MCF 10A (cell line): ENCODE measurements around the gene MAP3K8. TPM values are rescaled to one million over a fixed set of nuclear protein-coding genes. Genes with fewer than 3 reads are reported as not detected.
A peak's percentile ranks its signal among the peaks of the same experiment; 100 is the strongest.

ENCODE experiments used
- BruUV-seq: library from RNA; stranded (reverse); fragments of 400-500 nt; replicated peaks from 2 replicates; lab custom pipeline; 2021; lab: Mats Ljungman, UMichigan
- CTCF ChIA-PET: fragments of 300-600 bp; sonication (Branson Sonifier 250); formaldehyde crosslinking; extraction: SDS; loops from one replicate; lab custom pipeline; 2021; ENCODE audit warnings: antibody characterized with exemption, inconsistent platforms; lab: Yijun Ruan, JAX
- POLR2A ChIA-PET: fragments of 300-600, 350-650 bp; sonication (Branson Sonifier 250); formaldehyde crosslinking; extraction: SDS; loops from one replicate; lab custom pipeline; 2020; ENCODE audit warnings: antibody characterized with exemption, inconsistent platforms; lab: Yijun Ruan, JAX
- DNase-seq: peaks from one replicate; pipeline ENCODE4 v3.0.0-alpha.2; 2018; ENCODE audit not compliant: unreplicated experiment
- H3K27ac Mint-ChIP-seq: one replicate; pipeline ENCODE4 v1.8.0; 2022; ENCODE audit warnings: mild to moderate bottlenecking, low read depth, mixed read lengths; ENCODE audit not compliant: unreplicated experiment
- H3K27me3 Mint-ChIP-seq: one replicate; pipeline ENCODE4 v1.8.0; 2022; ENCODE audit warnings: mixed read lengths; ENCODE audit not compliant: insufficient read depth, unreplicated experiment
- H3K36me3 Mint-ChIP-seq: one replicate; pipeline ENCODE4 v1.8.0; 2022; ENCODE audit warnings: mild to moderate bottlenecking, moderate library complexity, mixed read lengths; ENCODE audit not compliant: insufficient read depth, unreplicated experiment
- H3K4me1 Mint-ChIP-seq: one replicate; pipeline ENCODE4 v1.8.0; 2022; ENCODE audit warnings: mixed read lengths; ENCODE audit not compliant: insufficient read depth, unreplicated experiment
- H3K4me3 Mint-ChIP-seq: one replicate; pipeline ENCODE4 v1.8.0; 2022; ENCODE audit warnings: mild to moderate bottlenecking, moderate library complexity, mixed read lengths; ENCODE audit not compliant: unreplicated experiment
- H3K9me3 Mint-ChIP-seq: one replicate; pipeline ENCODE4 v1.8.0; 2022; ENCODE audit warnings: mixed read lengths; ENCODE audit not compliant: unreplicated experiment
- intact Hi-C: fragments of 100-400 bp; cut with micrococcal nuclease; formaldehyde crosslinking; loops from 2 replicates; pipeline ENCODE4 v1.14.1; 2022
- total RNA-seq: library from RNA; stranded (reverse); gene quantifications from 2 replicates; pipeline ENCODE4 v1.2.3, GENCODE V29; 2022
- TF ChIP-seq, protein P1 (sequence below): fragments of 200-600 bp; IDR thresholded peaks from one replicate; pipeline ENCODE4 v1.8.0; 2022; ENCODE audit warnings: antibody characterized with exemption, mild to moderate bottlenecking; ENCODE audit not compliant: unreplicated experiment

Gene MAP3K8
- total RNA-seq, 1 experiment from 2014 or later: 1.5 TPM

DNA sequence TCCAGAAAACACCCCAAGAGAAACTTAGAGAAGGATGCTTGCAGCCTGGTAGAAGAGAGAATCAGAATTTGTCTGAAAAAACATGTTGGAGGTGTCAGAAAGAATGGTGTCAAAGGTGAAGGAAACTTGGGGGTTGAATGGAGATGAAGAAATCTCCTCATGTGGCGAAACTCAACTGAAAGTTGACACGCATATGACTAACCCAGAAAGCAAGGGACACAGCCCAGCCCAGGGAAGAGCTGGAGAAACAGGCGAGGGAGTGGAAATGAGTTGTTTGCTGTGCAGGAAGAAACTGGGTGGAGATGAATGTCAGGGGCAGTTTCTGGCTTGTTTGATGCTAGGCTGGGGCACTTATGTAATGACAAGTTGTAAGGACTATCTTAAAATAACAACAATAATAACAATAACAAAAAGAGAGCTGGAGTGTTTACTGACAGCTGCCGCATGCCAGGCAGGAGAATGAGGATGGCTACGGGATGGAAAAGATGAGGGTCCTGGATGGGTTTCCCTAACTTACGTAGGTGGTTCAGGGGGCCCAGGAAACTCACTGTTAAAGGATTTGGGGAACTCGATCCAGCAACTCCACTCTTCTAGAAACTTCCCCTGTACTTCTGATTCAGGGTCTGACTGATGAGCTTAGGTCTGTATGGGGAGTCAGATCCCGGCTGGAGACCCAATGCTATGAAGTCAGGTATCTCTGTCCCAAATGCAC, 57.4 kb downstream of the MAP3K8 start:
- intact Hi-C loops: loop anchor here (5.0 kb wide), 1 partner anchor 41 kb away; no protein-coding TSS in a partner anchor
- BruUV-seq: no TSS peak
- Mint-ChIP-seq H3K27ac (peak overlapping the region; percentile 24), H3K4me1 (peaks cover 32% of the 10 kb centered on the region), H3K9me3 (no peaks in the 10 kb centered on the region), H3K36me3 (no peaks in the 10 kb centered on the region), H3K27me3 (no peaks in the 10 kb centered on the region), H3K4me3 (no peak overlapping the region)
- ChIA-PET CTCF (interaction anchor here (0.9 kb wide), 1 partner anchor 11 kb away, joined by 4 read pairs; no protein-coding TSS in a partner anchor), POLR2A (interaction anchor here (0.9 to 2.0 kb wide), 7 partner anchors 8 to 69 kb away, joined by 3 to 6 read pairs (median 4); partner anchors contain the start of gene MAP3K8)
- DNase-seq: peak; percentile 92
- TF ChIP-seq, protein P1, sequence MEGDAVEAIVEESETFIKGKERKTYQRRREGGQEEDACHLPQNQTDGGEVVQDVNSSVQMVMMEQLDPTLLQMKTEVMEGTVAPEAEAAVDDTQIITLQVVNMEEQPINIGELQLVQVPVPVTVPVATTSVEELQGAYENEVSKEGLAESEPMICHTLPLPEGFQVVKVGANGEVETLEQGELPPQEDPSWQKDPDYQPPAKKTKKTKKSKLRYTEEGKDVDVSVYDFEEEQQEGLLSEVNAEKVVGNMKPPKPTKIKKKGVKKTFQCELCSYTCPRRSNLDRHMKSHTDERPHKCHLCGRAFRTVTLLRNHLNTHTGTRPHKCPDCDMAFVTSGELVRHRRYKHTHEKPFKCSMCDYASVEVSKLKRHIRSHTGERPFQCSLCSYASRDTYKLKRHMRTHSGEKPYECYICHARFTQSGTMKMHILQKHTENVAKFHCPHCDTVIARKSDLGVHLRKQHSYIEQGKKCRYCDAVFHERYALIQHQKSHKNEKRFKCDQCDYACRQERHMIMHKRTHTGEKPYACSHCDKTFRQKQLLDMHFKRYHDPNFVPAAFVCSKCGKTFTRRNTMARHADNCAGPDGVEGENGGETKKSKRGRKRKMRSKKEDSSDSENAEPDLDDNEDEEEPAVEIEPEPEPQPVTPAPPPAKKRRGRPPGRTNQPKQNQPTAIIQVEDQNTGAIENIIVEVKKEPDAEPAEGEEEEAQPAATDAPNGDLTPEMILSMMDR: no peak

DNA sequence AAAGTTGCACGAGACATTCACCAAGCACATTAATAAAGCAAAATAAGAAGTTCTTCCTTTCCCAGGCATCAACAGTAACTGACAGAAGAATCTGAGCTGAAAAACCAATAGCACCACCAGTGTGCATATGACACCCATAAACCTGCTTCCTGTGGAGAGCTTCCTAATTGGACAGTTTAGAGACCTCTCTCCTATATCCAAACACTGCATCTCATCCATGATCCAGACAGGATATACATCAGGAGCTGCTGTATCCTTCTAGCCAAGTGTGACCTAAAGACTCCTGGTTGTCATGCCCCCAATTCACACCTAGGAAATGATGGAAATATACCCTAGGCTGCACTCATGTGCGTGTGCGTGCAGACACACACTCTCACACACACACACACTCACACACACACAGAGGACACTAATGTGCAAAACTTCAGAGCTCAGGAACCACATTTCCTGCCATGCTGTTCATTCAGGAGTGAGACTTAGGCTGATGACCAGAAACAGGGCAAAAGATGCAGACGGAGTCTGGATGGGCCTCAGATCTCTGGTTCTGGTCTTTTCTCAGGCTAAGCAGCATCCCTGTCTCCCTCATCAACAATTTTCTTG, 58.0 kb downstream of the MAP3K8 start:
- H3K27ac Mint-ChIP-seq: no peak overlapping the region
- DNase-seq: no peak
- no peaks in the 10 kb centered on the region for H3K27me3 Mint-ChIP-seq
- H3K4me1 Mint-ChIP-seq: peaks cover 32% of the 10 kb centered on the region
- ChIA-PET CTCF (interaction anchor here (0.5 kb wide), 1 partner anchor 16 kb away, joined by 3 read pairs; no protein-coding TSS in a partner anchor), POLR2A (interaction anchor here (1.2 to 1.5 kb wide), 5 partner anchors 37 to 69 kb away, joined by 3 to 6 read pairs (median 4); partner anchors contain the start of gene MAP3K8)
- BruUV-seq: no TSS peak
- H3K9me3 Mint-ChIP-seq: no peaks in the 10 kb centered on the region
- TF ChIP-seq, protein P1: no peak
- H3K36me3 Mint-ChIP-seq: no peaks in the 10 kb centered on the region
- no peak overlapping the region for H3K4me3 Mint-ChIP-seq
- intact Hi-C loops: loop anchor here (5.0 kb wide), 1 partner anchor 40 kb away; no protein-coding TSS in a partner anchor

DNA sequence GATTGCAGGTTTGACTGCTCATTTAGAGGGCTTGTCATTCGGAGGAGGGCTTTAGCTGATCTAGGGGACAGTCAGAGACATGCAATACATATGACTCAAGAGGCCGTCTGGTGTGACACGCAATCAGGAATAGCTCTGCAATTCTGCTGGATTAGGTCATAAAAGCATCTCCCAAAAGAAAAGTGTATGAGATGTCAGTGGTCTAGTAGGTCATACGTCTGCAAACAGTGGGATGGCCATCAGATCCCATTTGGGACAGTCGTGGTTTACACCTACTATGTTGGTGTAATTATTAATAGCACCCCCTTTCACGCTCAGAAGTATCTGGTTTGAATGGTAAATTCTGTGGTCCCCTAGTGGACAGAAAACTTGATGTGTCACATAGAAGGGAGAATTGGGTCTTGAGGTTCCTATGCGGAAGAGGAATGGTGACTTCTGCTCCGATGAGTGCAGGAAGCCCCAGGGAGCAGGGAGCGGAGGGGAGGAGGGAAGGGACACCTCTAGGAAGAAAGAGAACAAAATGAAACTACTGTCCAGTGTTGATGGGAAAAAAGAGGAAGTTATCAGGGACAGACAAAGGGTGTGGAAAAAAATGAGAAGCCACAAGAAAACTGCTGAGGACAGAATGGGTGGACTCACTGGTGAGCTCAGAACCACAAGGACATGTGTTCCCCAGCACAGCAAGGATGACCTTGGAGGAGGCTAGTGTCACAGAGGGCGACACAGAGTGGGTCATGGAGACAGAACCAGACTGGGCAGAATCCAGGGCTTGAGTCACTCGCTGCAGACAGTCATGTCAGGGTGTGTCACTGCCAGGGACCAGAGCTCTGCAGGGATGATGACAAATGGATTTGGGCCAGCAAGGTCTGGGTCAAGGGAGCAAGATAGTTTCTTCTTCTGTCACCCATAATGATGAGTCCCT, 59.9 kb downstream of the MAP3K8 start:
- Mint-ChIP-seq H3K9me3 (no peaks in the 10 kb centered on the region), H3K36me3 (no peaks in the 10 kb centered on the region), H3K27ac (no peak overlapping the region), H3K27me3 (no peaks in the 10 kb centered on the region), H3K4me1 (peaks cover 32% of the 10 kb centered on the region), H3K4me3 (no peak overlapping the region)
- intact Hi-C loops: loop anchor here (5.0 kb wide), 1 partner anchor 38 kb away; no protein-coding TSS in a partner anchor
- no TSS peak for BruUV-seq
- POLR2A ChIA-PET: interaction anchor here (0.6 to 1.2 kb wide), 4 partner anchors 17 to 72 kb away, joined by 3 read pairs; partner anchors contain the start of gene MAP3K8
- TF ChIP-seq, protein P1: no peak
- DNase-seq: peak; percentile 43
- CTCF ChIA-PET: interaction anchor here (0.6 kb wide), 1 partner anchor 90 kb away, joined by 5 read pairs; no protein-coding TSS in a partner anchor
